Astrocyte of the spinal cord (primary cell): ENCODE results near the gene UMOD.

Source experiments
- DNase-seq: peaks from one replicate; pipeline ENCODE4 v3.0.0; 2011; ENCODE audit warnings: low read depth, low spot score
- H3K4me3 ChIP-seq: 2 replicates; pipeline ENCODE4 v1.5.1; 2011; ENCODE audit warnings: low read depth, mild to moderate bottlenecking, low read length, moderate library complexity
- in situ Hi-C: cut with HindIII; loops from 2 replicates; pipeline ENCODE4 v1.10.0; 2017; ENCODE audit warnings: low sequenced_read_pairs
- TF ChIP-seq, protein P1 (sequence below): IDR thresholded peaks from 2 replicates; pipeline ENCODE4 v1.5.1; 2012; ENCODE audit warnings: low read depth, mild to moderate bottlenecking, low read length, inconsistent platforms

The UMOD gene

DNA sequence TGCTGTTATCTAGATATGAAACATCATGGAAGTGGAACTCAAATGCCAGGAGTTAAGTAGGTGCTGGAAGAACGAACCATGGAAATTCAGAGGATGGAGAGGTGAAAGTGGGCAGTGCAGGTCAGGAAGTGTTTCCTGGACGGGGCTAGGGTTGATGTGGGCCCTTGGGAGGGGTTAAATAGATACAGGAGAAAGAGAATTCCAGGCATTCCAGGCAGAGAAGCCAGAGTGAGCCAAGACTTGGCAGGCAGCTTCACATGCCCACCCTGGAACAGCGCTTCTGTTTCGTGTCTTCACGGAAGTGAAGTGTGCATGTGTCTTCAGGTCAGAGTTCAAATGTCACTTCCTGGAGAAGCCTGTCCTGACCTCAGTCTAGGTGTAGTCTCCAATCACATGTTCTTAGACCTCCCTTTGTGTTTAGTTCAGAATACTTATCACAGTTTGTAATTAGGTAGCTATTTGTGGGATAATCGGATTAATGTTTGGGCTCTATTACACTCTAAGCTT is 66.5 kb downstream of the UMOD start:
- in situ Hi-C loops, result no loop called here
- no peak overlapping the region for H3K4me3 ChIP-seq
- no peak for DNase-seq
- TF ChIP-seq, protein P1, sequence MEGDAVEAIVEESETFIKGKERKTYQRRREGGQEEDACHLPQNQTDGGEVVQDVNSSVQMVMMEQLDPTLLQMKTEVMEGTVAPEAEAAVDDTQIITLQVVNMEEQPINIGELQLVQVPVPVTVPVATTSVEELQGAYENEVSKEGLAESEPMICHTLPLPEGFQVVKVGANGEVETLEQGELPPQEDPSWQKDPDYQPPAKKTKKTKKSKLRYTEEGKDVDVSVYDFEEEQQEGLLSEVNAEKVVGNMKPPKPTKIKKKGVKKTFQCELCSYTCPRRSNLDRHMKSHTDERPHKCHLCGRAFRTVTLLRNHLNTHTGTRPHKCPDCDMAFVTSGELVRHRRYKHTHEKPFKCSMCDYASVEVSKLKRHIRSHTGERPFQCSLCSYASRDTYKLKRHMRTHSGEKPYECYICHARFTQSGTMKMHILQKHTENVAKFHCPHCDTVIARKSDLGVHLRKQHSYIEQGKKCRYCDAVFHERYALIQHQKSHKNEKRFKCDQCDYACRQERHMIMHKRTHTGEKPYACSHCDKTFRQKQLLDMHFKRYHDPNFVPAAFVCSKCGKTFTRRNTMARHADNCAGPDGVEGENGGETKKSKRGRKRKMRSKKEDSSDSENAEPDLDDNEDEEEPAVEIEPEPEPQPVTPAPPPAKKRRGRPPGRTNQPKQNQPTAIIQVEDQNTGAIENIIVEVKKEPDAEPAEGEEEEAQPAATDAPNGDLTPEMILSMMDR, result no peak
